Measurements from ENCODE around the gene APOOL.

The APOOL gene

GRCh38 chrX:85018471-85018870 lies 14.8 kb downstream of the APOOL start:
- Histone ChIP-seq H3K9me3 (ENCODE audit: control insufficient read depth, low read length) (no peaks in the 10 kb centered on the region), H3K4me3 (ENCODE audit: insufficient read depth, low read depth, low read length, poor library complexity, severe bottlenecking) (no peak overlapping the region), H3K27me3 (replicated peaks; ENCODE audit: control insufficient read depth, insufficient read depth, low read length, poor library complexity, severe bottlenecking) (no peaks in the 10 kb centered on the region), H3K27ac (ENCODE audit: insufficient read depth, low read length, poor library complexity, severe bottlenecking) (no peak overlapping the region), H3K36me3 (ENCODE audit: control insufficient read depth, insufficient read depth, low read length) (no peaks in the 10 kb centered on the region), H3K4me1 (ENCODE audit: control insufficient read depth, insufficient read depth, low read length, poor library complexity, severe bottlenecking) (no peaks in the 10 kb centered on the region)
- no peak for DNase-seq

GRCh38 chrX:85020216-85020615 lies 16.5 kb downstream of the APOOL start:
- no peak for DNase-seq
- no peak overlapping the region for H3K4me3 ChIP-seq (ENCODE audit: insufficient read depth, low read depth, low read length, poor library complexity, severe bottlenecking)
- no peaks in the 10 kb centered on the region for H3K9me3 ChIP-seq (ENCODE audit: control insufficient read depth, low read length)
- no peaks in the 10 kb centered on the region for H3K27me3 ChIP-seq (replicated peaks; ENCODE audit: control insufficient read depth, insufficient read depth, low read length, poor library complexity, severe bottlenecking)
- no peak overlapping the region for H3K27ac ChIP-seq (ENCODE audit: insufficient read depth, low read length, poor library complexity, severe bottlenecking)
- no peaks in the 10 kb centered on the region for H3K4me1 ChIP-seq (ENCODE audit: control insufficient read depth, insufficient read depth, low read length, poor library complexity, severe bottlenecking)
- no peaks in the 10 kb centered on the region for H3K36me3 ChIP-seq (ENCODE audit: control insufficient read depth, insufficient read depth, low read length)

DNA sequence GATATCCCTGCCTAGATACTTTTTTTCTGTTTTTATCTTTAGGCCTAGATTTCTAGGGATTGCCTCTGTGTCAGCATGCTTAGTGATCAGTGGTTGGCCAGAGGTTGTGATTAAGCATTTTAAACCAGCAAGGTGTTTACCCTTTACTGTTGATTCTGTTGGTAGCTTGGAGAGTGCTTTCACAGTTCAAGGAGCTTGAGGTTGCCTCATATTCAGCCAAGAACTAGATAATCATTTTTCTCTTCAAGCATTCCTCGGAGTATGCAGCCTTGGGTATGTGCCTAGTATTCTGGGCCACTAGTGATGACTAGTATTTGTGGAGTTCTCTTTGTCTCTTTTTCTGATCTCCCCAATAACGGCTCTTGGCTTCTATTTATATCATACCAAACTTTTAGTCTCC lies 20.4 kb downstream of the APOOL start:
- H3K27me3 ChIP-seq (replicated peaks; ENCODE audit: control insufficient read depth, insufficient read depth, low read length, poor library complexity, severe bottlenecking), result no peaks in the 10 kb centered on the region
- H3K9me3 ChIP-seq (ENCODE audit: control insufficient read depth, low read length), result no peaks in the 10 kb centered on the region
- no peak for DNase-seq
- H3K4me3 ChIP-seq (ENCODE audit: insufficient read depth, low read depth, low read length, poor library complexity, severe bottlenecking), result no peak overlapping the region
- no peaks in the 10 kb centered on the region for H3K36me3 ChIP-seq (ENCODE audit: control insufficient read depth, insufficient read depth, low read length)
- no peaks in the 10 kb centered on the region for H3K4me1 ChIP-seq (ENCODE audit: control insufficient read depth, insufficient read depth, low read length, poor library complexity, severe bottlenecking)
- H3K27ac ChIP-seq (ENCODE audit: insufficient read depth, low read length, poor library complexity, severe bottlenecking), result no peak overlapping the region

GRCh38 chrX:85024562-85024961 lies 20.9 kb downstream of the APOOL start:
- no peaks in the 10 kb centered on the region for H3K27me3 ChIP-seq (replicated peaks; ENCODE audit: control insufficient read depth, insufficient read depth, low read length, poor library complexity, severe bottlenecking)
- no peaks in the 10 kb centered on the region for H3K9me3 ChIP-seq (ENCODE audit: control insufficient read depth, low read length)
- no peak overlapping the region for H3K4me3 ChIP-seq (ENCODE audit: insufficient read depth, low read depth, low read length, poor library complexity, severe bottlenecking)
- DNase-seq, result no peak
- no peaks in the 10 kb centered on the region for H3K36me3 ChIP-seq (ENCODE audit: control insufficient read depth, insufficient read depth, low read length)
- no peak overlapping the region for H3K27ac ChIP-seq (ENCODE audit: insufficient read depth, low read length, poor library complexity, severe bottlenecking)
- H3K4me1 ChIP-seq (ENCODE audit: control insufficient read depth, insufficient read depth, low read length, poor library complexity, severe bottlenecking), result no peaks in the 10 kb centered on the region

GRCh38 chrX:85026170-85026569 lies 22.5 kb downstream of the APOOL start:
- DNase-seq, result no peak
- Histone ChIP-seq H3K27me3 (replicated peaks; ENCODE audit: control insufficient read depth, insufficient read depth, low read length, poor library complexity, severe bottlenecking) (no peaks in the 10 kb centered on the region), H3K4me1 (ENCODE audit: control insufficient read depth, insufficient read depth, low read length, poor library complexity, severe bottlenecking) (no peaks in the 10 kb centered on the region), H3K36me3 (ENCODE audit: control insufficient read depth, insufficient read depth, low read length) (no peaks in the 10 kb centered on the region), H3K4me3 (ENCODE audit: insufficient read depth, low read depth, low read length, poor library complexity, severe bottlenecking) (no peak overlapping the region), H3K27ac (ENCODE audit: insufficient read depth, low read length, poor library complexity, severe bottlenecking) (no peak overlapping the region), H3K9me3 (ENCODE audit: control insufficient read depth, low read length) (no peaks in the 10 kb centered on the region)

GRCh38 chrX:85029043-85029442 lies 25.4 kb downstream of the APOOL start:
- Histone ChIP-seq H3K27ac (ENCODE audit: insufficient read depth, low read length, poor library complexity, severe bottlenecking) (no peak overlapping the region), H3K4me3 (ENCODE audit: insufficient read depth, low read depth, low read length, poor library complexity, severe bottlenecking) (no peak overlapping the region)

DNA sequence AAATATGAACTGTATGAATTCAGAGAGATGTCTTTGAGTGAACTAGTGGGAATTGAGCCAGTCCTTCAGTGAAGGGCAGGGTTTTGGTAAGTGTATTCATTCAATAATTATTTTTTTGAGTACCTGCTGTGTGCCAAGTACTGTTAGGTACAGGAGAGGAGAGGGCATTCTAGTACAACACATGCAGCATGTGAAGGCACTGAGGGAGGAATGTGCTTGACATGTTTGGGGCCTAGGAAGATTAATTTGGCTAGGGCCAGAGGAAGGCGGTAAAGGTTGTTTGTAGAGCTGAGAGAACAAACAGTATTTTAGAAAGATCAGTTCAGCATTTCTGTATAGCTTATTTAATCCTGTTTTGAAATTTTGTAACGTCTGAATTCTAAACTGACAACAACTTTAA lies 27.8 kb downstream of the APOOL start:
- H3K27ac ChIP-seq (ENCODE audit: insufficient read depth, low read length, poor library complexity, severe bottlenecking), result no peak overlapping the region
- DNase-seq, result no peak

More at GRCh38 chrX:85029043-85029442, 25.4 kb downstream of the APOOL start:
- Histone ChIP-seq H3K9me3 (ENCODE audit: control insufficient read depth, low read length) (no peaks in the 10 kb centered on the region), H3K27me3 (replicated peaks; ENCODE audit: control insufficient read depth, insufficient read depth, low read length, poor library complexity, severe bottlenecking) (no peaks in the 10 kb centered on the region), H3K4me1 (ENCODE audit: control insufficient read depth, insufficient read depth, low read length, poor library complexity, severe bottlenecking) (no peaks in the 10 kb centered on the region), H3K36me3 (ENCODE audit: control insufficient read depth, insufficient read depth, low read length) (no peaks in the 10 kb centered on the region)
- no peak for DNase-seq

GRCh38 chrX:85037114-85037513 lies 33.4 kb downstream of the APOOL start:
- DNase-seq, result no peak
- H3K4me3 ChIP-seq (ENCODE audit: insufficient read depth, low read depth, low read length, poor library complexity, severe bottlenecking), result no peak overlapping the region
- no peaks in the 10 kb centered on the region for H3K9me3 ChIP-seq (ENCODE audit: control insufficient read depth, low read length)
- H3K4me1 ChIP-seq (ENCODE audit: control insufficient read depth, insufficient read depth, low read length, poor library complexity, severe bottlenecking), result no peaks in the 10 kb centered on the region
- no peaks in the 10 kb centered on the region for H3K36me3 ChIP-seq (ENCODE audit: control insufficient read depth, insufficient read depth, low read length)
- H3K27ac ChIP-seq (ENCODE audit: insufficient read depth, low read length, poor library complexity, severe bottlenecking), result no peak overlapping the region
- H3K27me3 ChIP-seq (replicated peaks; ENCODE audit: control insufficient read depth, insufficient read depth, low read length, poor library complexity, severe bottlenecking), result no peaks in the 10 kb centered on the region

More for the DNA sequence above, 27.8 kb downstream of the APOOL start:
- Histone ChIP-seq H3K4me1 (ENCODE audit: control insufficient read depth, insufficient read depth, low read length, poor library complexity, severe bottlenecking) (no peaks in the 10 kb centered on the region), H3K4me3 (ENCODE audit: insufficient read depth, low read depth, low read length, poor library complexity, severe bottlenecking) (no peak overlapping the region), H3K9me3 (ENCODE audit: control insufficient read depth, low read length) (no peaks in the 10 kb centered on the region), H3K27me3 (replicated peaks; ENCODE audit: control insufficient read depth, insufficient read depth, low read length, poor library complexity, severe bottlenecking) (no peaks in the 10 kb centered on the region), H3K36me3 (ENCODE audit: control insufficient read depth, insufficient read depth, low read length) (no peaks in the 10 kb centered on the region)

GRCh38 chrX:85051627-85052026 lies 48.0 kb downstream of the APOOL start:
- DNase-seq, result no peak
- no peak overlapping the region for H3K27ac ChIP-seq (ENCODE audit: insufficient read depth, low read length, poor library complexity, severe bottlenecking)
- H3K4me3 ChIP-seq (ENCODE audit: insufficient read depth, low read depth, low read length, poor library complexity, severe bottlenecking), result no peak overlapping the region
- no peaks in the 10 kb centered on the region for H3K9me3 ChIP-seq (ENCODE audit: control insufficient read depth, low read length)
- no peaks in the 10 kb centered on the region for H3K4me1 ChIP-seq (ENCODE audit: control insufficient read depth, insufficient read depth, low read length, poor library complexity, severe bottlenecking)
- H3K36me3 ChIP-seq (ENCODE audit: control insufficient read depth, insufficient read depth, low read length), result no peaks in the 10 kb centered on the region
- H3K27me3 ChIP-seq (replicated peaks; ENCODE audit: control insufficient read depth, insufficient read depth, low read length, poor library complexity, severe bottlenecking), result no peaks in the 10 kb centered on the region

GRCh38 chrX:85052205-85052604 lies 48.5 kb downstream of the APOOL start:
- no peaks in the 10 kb centered on the region for H3K4me1 ChIP-seq (ENCODE audit: control insufficient read depth, insufficient read depth, low read length, poor library complexity, severe bottlenecking)
- no peak overlapping the region for H3K27ac ChIP-seq (ENCODE audit: insufficient read depth, low read length, poor library complexity, severe bottlenecking)
- no peaks in the 10 kb centered on the region for H3K27me3 ChIP-seq (replicated peaks; ENCODE audit: control insufficient read depth, insufficient read depth, low read length, poor library complexity, severe bottlenecking)
- no peaks in the 10 kb centered on the region for H3K9me3 ChIP-seq (ENCODE audit: control insufficient read depth, low read length)
- no peak overlapping the region for H3K4me3 ChIP-seq (ENCODE audit: insufficient read depth, low read depth, low read length, poor library complexity, severe bottlenecking)
- H3K36me3 ChIP-seq (ENCODE audit: control insufficient read depth, insufficient read depth, low read length), result no peaks in the 10 kb centered on the region
- DNase-seq, result no peak
